NCI-H2171 (cell line): ENCODE measurements around the gene FBXO28.
A peak's percentile ranks its signal among the peaks of the same experiment; 100 is the strongest.

Experiments used
- DNase-seq: peaks from one replicate; lab custom pipeline; 2025; lab: John Stamatoyannopoulos, UW

FBXO28 gene

GRCh38 chr1:224157316-224157715 lies 43.4 kb downstream of the FBXO28 start:
- DNase-seq = no peak

- DNase-seq = no peak
Observed at GRCh38 chr1:224159541-224159940, 45.6 kb downstream of the FBXO28 start.

GRCh38 chr1:224160171-224160682 lies 46.3 kb downstream of the FBXO28 start:
- DNase-seq = no peak

GRCh38 chr1:224162768-224163167 lies 48.9 kb downstream of the FBXO28 start:
- DNase-seq = no peak

- no peak for DNase-seq
Observed at GRCh38 chr1:224163311-224163710, 49.4 kb downstream of the FBXO28 start.

GRCh38 chr1:224168859-224169380 lies 55.0 kb downstream of the FBXO28 start:
- no peak for DNase-seq

- no peak for DNase-seq
Observed at GRCh38 chr1:224169718-224170270, 55.9 kb downstream of the FBXO28 start.

GRCh38 chr1:224170343-224170742 lies 56.4 kb downstream of the FBXO28 start:
- no peak for DNase-seq

- DNase-seq = no peak
Observed at GRCh38 chr1:224170748-224171478, 57.0 kb downstream of the FBXO28 start.

- no peak for DNase-seq
Observed at GRCh38 chr1:224172229-224172628, 58.3 kb downstream of the FBXO28 start.

- no peak for DNase-seq
Observed at GRCh38 chr1:224173523-224173922, 59.6 kb downstream of the FBXO28 start.

GRCh38 chr1:224175617-224176016 lies 61.7 kb downstream of the FBXO28 start:
- no peak for DNase-seq

GRCh38 chr1:224177356-224177999 lies 63.6 kb downstream of the FBXO28 start:
- DNase-seq = no peak

GRCh38 chr1:224178894-224179293 lies 65.0 kb downstream of the FBXO28 start:
- DNase-seq = no peak

- peak; percentile 68 for DNase-seq
Observed at GRCh38 chr1:224180783-224181452, 67.0 kb downstream of the FBXO28 start.

GRCh38 chr1:224181453-224181810 lies 67.5 kb downstream of the FBXO28 start:
- DNase-seq = no peak

GRCh38 chr1:224182057-224182865 lies 68.3 kb downstream of the FBXO28 start:
- peak; percentile 44 for DNase-seq

GRCh38 chr1:224182866-224183590 lies 69.1 kb downstream of the FBXO28 start, which contains the start of gene DEGS1:
Gene DEGS1, plus strand, starts transcription at chr1:224183240. Its CDS starts 97 bp downstream, at chr1:224183337.
- peak; percentile 86 for DNase-seq

GRCh38 chr1:224183591-224184312 lies 69.8 kb downstream of the FBXO28 start:
- DNase-seq = peak; percentile 82

GRCh38 chr1:224185208-224185607 lies 71.3 kb downstream of the FBXO28 start:
- DNase-seq = no peak
